ENCODE results near the gene ATL1. TPM values are rescaled to one million over a fixed set of nuclear protein-coding genes. Genes with fewer than 3 reads are reported as not detected.
A peak's percentile ranks its signal among the peaks of the same experiment; 100 is the strongest.

Gene ATL1
- total and polyA plus RNA-seq, 2 of the 8 experiments (the other 6 are each of a cell fraction or from before 2014, with no cell fraction given), result 4.0 to 5.9 TPM

DNA sequence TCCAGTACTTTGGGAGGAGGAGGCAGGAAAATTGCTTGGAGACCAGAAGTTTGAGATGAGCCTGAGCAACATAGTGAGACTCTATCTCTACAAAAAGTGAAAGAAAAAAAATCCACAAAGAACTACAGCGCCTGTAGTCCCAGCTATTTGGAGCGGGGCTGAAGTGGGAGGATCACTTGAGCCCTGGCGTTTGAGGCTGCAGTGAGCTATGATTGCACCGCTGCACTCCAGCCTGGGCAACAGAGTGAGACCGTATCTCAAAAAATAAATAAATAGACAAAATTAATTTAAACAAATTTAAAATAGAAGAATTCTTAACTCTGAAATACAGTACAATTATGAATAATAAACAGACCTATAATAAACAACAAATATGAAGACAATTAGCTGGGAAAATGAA lies 40.9 kb downstream of the ATL1 start:
- no peak overlapping the region for H3K9ac ChIP-seq (replicated peaks in 1 of 4; ENCODE audit: extremely low read depth in 1 of 4, low read depth in 3 of 4, low read length in 3 of 4)
- H3K4me1 ChIP-seq (replicated peaks in 1 of 4; ENCODE audit: control insufficient read depth in 3 of 4, insufficient read depth in 4 of 4, low read length in 3 of 4), result peaks cover 0 to 4% (median 0%) of the 10 kb centered on the region in 4 experiments; a peak in 1 of 7 replicates
- H2BK5ac ChIP-seq (ENCODE audit: low read depth, low read length), result no peak overlapping the region; the same call in 1 of the 2 replicates
- H2BK15ac ChIP-seq (ENCODE audit: low read length), result no peak overlapping the region
- H3K14ac ChIP-seq (ENCODE audit: insufficient read length), result no peak overlapping the region
- H3K79me2 ChIP-seq (ENCODE audit: control insufficient read depth in 1 of 2, insufficient read depth in 2 of 2, low read length in 2 of 2), result no peaks in the 10 kb centered on the region
- no peak overlapping the region for H3K4me3 ChIP-seq (ENCODE audit: extremely low read depth in 1 of 4, insufficient read depth in 2 of 4, low read depth in 3 of 4, low read length in 4 of 4)
- no peak for DNase-seq (ENCODE audit: low read depth in 1 of 2, low spot score in 2 of 2)
- no peak overlapping the region for H2AFZ ChIP-seq (ENCODE audit: low read length)
- peak overlapping the region in 1 of 2 experiments; percentile 2; a peak in 2 of 4 replicates for H3K4me2 ChIP-seq (ENCODE audit: insufficient read depth in 1 of 2, low read depth in 2 of 2, low read length in 2 of 2)
- peak overlapping the region; percentile 86 for H4K5ac ChIP-seq (ENCODE audit: insufficient read length, low read depth, low read length)
- H3K27ac ChIP-seq (ENCODE audit: low read depth, low read length), result no peak overlapping the region
- H3K9me3 ChIP-seq (ENCODE audit: insufficient read depth in 2 of 2, low read depth in 1 of 2, low read length in 1 of 2), result no peaks in the 10 kb centered on the region
- no peak for FAIRE-seq
- H3K27me3 ChIP-seq (replicated peaks in 1 of 4; ENCODE audit: control insufficient read depth in 3 of 4, extremely low read depth in 1 of 4, insufficient read depth in 3 of 4, low read length in 3 of 4), result no peaks in the 10 kb centered on the region
- H4K20me1 ChIP-seq (replicated peaks in 1 of 2; ENCODE audit: control insufficient read depth in 1 of 2, insufficient read depth in 2 of 2, low read length in 2 of 2), result no peaks in the 10 kb centered on the region
- POLR2A ChIA-PET (ENCODE audit: partially characterized antibody), result interaction anchor here (0.6 kb wide), 1 partner anchor 67 kb away, joined by 3 read pairs; the partner anchor contains the start of gene SAV1
- H3K36me3 ChIP-seq (ENCODE audit: control insufficient read depth in 2 of 4, insufficient read depth in 4 of 4, low read length in 3 of 4), result no peaks in the 10 kb centered on the region
- 64% methylated on average over 5 of the region's 5 CpGs; no CpG with 5 or more reads in 1 of the 2 experiments for WGBS, 2 experiments (ENCODE audit: extremely low coverage in 1 of 2, insufficient coverage in 1 of 2, insufficient read length in 1 of 2, insufficient replicate concordance in 2 of 2, low coverage in 1 of 2, low lambda C conversion rate in 2 of 2, missing lambda C conversion rate in 1 of 2)
- H4K91ac ChIP-seq (replicated peaks; ENCODE audit: insufficient read length, low read length), result no peak overlapping the region
- H2BK20ac ChIP-seq (ENCODE audit: low read length), result no peak overlapping the region
- no peak overlapping the region for H4K8ac ChIP-seq (ENCODE audit: extremely low read depth, insufficient read depth, low read length)
- no peak overlapping the region for H3K56ac ChIP-seq (replicated peaks; ENCODE audit: insufficient read length, low read depth, low read length)
- H2AK5ac ChIP-seq (ENCODE audit: low read depth, low read length), result no peak overlapping the region
- H2BK120ac ChIP-seq (replicated peaks; ENCODE audit: low read depth, low read length), result no peak overlapping the region
- no peak overlapping the region for H3K18ac ChIP-seq (ENCODE audit: extremely low read depth, low read length)
- H3K23ac ChIP-seq (ENCODE audit: insufficient read length), result no peak overlapping the region
- no peaks in the 10 kb centered on the region for H3K79me1 ChIP-seq (ENCODE audit: low read depth, low read length)
- no peak overlapping the region for H3K4ac ChIP-seq (replicated peaks; ENCODE audit: insufficient read length, low read depth, low read length)
- CTCF ChIA-PET (ENCODE audit: partially characterized antibody), result interaction anchor here (0.6 to 7.0 kb wide), 22 partner anchors 9 to 352 kb away, joined by 3 to 65 read pairs (median 3); no protein-coding TSS in a partner anchor
- H2BK12ac ChIP-seq (ENCODE audit: low read depth, low read length), result no peak overlapping the region
- H3K23me2 ChIP-seq (ENCODE audit: low read depth, low read length), result no peaks in the 10 kb centered on the region; the same call in 1 of the 2 replicates
- TF ChIP-seq KDM5A (IDR thresholded peaks at IDR 0.05; ENCODE audit: low read length) (no peak), CBX5 (IDR thresholded peaks at IDR 0.05; ENCODE audit: low read depth, low read length) (no peak), CTBP2 (IDR thresholded peaks at IDR 0.05; ENCODE audit: borderline replicate concordance, insufficient read depth, insufficient read length, low read length) (no peak), TCF12 (IDR thresholded peaks at IDR 0.05; ENCODE audit: low read depth, low read length) (no peak), RAD21 (IDR thresholded peaks at IDR 0.05 in 1 of 2, conservative IDR thresholded peaks at IDR 0.05 in 1 of 2; ENCODE audit: low read depth in 2 of 2, low read length in 2 of 2) (no peak), HDAC2 (IDR thresholded peaks at IDR 0.05; ENCODE audit: borderline replicate concordance in 1 of 2, low read depth in 2 of 2, low read length in 2 of 2) (no peak), SIN3A (conservative IDR thresholded peaks at IDR 0.05 in 1 of 2, IDR thresholded peaks at IDR 0.05 in 1 of 2; ENCODE audit: low read depth in 1 of 2, low read length in 2 of 2) (no peak), TAF1 (IDR thresholded peaks at IDR 0.05; ENCODE audit: low read depth, low read length) (no peak), EP300 (IDR thresholded peaks at IDR 0.05; ENCODE audit: borderline replicate concordance in 1 of 2, low read depth in 2 of 2, low read length in 2 of 2) (no peak)
- TF ChIP-seq, protein P1, sequence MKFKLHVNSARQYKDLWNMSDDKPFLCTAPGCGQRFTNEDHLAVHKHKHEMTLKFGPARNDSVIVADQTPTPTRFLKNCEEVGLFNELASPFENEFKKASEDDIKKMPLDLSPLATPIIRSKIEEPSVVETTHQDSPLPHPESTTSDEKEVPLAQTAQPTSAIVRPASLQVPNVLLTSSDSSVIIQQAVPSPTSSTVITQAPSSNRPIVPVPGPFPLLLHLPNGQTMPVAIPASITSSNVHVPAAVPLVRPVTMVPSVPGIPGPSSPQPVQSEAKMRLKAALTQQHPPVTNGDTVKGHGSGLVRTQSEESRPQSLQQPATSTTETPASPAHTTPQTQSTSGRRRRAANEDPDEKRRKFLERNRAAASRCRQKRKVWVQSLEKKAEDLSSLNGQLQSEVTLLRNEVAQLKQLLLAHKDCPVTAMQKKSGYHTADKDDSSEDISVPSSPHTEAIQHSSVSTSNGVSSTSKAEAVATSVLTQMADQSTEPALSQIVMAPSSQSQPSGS (IDR thresholded peaks at IDR 0.05; ENCODE audit: low read length), result no peak

All from H1 (cell line).